Eye (tissue), 1 donor: Measurements from ENCODE around the gene ADGRF5.
"Not testable (repeated sequence)": the region's sequence is repeated elsewhere in the genome, so short reads cannot be mapped to it uniquely, and the experiment has no call there.

ENCODE experiments used
- DNase-seq: peaks from one replicate; pipeline ENCODE4 v3.0.0-alpha.2; 2015

Gene ADGRF5

DNA sequence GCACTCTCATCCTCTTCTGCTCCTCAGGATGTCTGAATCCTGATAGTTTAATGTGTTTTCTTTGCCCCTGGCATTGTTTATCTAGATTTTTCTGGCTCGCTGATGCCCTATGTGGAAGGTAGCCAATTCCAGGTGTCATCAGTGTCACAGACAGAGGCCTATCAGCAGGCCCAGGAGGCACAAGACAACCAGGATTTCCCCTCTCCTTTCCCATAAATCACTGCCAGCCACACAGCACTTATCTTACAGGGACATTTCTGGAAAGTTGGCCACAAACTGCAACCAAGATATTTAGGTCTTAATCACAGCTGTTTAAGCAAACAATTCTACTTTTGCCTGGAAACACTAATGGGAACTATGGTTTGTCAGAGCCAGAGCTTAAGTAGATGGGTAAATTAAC, 28.1 kb downstream of the ADGRF5 start:
- no peak for DNase-seq

DNA sequence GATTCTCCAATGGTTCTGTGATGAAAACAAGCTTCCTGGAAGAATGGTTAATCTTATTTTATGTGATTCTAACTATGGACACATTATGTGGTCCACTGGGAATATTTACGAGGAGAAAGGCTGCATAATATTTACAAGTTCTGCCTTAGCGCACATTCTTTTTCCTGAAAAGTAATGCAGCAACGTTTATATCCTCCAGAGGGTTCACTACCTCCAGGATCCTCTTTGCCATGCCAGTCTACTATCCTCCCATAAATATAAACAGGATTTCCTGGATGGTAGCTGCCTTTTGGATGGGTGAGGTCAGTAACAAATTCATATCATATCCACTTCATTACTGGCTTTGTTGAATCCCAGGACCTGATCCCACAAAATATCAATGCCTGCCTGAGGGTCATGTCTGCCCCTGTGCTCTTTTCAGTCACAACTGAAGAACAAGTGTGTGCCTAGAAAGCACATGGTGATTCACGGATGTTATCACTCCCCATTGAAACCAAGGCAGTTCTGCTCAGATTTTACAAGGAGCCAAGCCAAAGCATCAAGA, 30.4 kb downstream of the ADGRF5 start:
- DNase-seq = no peak

DNA sequence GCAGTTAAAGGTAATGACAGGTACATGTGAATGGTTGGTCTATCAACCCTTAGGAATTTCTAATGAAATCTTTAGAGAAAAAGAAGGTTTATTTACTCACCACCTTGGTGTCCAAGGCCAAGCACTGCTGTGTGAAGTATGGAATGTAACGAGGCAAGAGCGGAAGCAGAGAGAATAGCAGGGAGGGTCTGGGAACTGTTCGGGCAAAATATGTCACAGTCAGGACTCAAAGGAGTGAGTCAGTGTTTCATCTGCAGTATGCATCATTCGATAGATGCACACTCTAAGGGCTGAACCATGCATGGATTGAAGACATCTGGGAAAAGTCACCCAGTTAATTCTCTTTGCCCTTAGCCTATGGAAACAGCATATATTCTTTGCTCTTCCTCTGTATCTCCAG, 33.2 kb downstream of the ADGRF5 start:
- no peak for DNase-seq

DNA sequence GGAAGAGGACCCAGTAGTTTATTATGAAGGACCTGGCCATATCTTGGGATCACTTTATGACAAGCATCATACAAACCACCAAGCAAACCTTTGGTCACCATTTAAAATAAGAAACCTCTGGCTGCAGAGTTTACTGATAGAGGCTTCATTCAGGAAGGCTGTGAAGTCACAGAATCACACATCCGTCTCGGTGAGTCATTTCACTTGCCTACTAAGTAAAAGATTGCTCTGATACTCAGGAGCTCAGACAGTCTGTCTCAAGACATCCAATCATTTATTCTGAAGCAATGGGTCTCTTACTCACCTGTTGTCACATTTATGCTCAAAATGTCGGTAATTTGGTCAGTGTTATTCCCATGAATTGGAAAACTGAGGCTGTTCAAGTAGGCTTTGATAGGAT, 33.7 kb downstream of the ADGRF5 start:
- no peak for DNase-seq

DNA sequence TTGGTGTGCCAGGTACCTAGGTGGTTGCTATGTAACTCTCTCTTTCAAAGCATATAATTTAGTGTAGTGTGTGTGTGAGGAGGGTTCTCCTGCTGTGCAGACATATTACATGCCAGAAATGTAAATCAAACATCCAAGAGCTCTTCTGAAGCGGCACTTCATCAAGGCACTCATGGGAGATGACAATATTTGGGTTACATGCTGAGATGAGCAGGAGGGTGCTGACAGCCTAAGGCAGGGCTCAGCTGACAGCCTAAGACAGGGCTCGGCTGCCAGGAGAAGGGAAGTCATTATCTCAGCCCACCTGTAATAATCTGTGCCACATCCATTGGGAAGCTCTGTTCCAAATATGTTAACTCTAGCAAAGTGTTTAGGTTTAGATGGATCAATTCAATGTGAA, 39.1 kb downstream of the ADGRF5 start:
- DNase-seq = no peak

DNA sequence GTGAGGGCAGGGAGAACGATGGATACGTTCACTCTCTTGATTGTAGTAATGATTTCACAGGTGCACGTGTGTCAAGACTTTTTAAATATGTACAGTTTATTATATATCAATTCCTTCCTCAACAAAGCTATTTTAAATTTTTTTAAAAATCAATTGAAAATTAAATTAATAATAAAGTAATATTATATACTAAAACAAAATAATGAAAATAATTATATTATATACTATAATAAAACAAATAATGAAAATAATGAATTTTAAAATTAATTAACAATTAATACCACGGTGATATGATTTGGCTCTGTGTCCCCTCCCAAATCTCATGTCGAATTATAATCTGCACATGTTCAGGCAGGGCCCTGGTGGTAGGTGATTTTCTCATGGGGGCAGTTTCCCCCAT, 42.7 kb downstream of the ADGRF5 start:
- no peak for DNase-seq

DNA sequence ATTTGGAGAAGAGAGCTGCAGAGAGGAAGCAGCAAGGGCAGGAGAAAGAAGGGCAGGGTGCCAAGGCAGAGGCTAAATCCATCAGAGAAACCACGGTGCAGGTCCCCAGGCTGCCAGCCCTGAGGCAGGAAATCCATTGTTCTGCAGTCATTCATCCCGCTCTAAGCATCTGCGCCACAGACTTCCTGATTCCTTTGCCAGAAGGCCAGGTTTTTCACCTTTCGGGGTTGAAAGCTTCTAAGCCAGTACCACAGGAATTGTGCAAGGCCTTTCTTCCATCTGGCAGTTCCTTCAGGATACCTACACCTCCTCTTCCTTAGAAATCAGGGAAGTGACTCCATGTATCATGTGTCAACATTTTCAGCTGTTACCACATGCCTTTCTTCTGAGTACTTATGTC, 45.6 kb downstream of the ADGRF5 start:
- peak; percentile 6 for DNase-seq

DNA sequence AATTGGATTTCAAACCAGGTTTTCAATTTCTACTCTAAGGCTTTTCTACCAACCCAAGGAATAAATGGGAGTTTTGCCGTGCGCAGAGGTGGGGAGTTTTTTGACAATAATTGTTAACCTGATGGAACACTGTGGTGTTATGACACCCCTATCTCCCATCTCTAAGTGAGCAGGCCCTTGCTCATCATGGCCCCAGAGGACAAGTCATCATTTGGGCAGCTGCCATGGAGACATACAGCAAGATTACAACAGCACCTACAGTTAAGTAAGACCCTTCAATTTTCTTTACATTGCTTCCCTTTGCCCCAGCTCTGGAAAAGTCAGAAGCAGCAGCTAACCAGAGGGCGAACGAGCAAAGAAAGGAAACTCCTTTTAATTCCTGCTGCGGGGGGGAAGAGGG, 54.3 kb downstream of the ADGRF5 start:
- no peak for DNase-seq

DNA sequence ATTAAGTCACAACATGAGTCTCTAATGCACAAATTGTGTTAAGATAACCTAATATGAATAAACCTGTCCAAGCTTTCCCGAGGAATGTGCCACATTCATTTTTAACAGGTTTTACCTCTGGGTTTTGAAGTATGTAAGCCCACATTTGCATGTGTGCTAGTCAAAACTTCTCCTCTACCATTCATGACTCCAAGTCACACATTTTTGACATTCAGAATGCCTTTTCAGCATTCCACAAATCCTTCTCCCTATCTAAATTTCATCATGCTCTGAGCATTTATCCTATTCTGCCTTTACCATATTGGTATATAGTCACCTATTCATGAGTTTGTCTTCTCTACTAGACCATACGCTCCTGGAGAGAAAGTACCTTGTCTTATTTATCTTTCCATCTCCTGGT, 56.5 kb downstream of the ADGRF5 start:
- no peak for DNase-seq

DNA sequence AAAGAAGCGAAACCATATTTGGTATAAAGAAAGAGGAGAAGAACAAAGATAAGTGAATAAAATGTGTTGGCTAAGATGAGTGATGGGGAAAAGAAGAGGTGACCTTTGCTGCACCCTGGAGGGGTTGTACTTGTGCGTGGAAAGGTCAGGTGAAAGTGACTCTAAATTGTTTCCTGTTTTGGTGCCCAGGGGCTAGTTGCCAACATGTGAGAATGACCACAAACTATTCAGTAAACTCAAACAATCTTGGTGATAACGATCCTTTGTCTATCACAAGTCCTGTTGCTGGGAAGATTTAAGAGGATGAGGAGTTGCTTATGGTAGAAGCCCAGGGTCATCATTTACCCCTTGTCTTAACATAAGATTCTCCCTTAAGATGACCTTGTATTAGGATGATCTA, 57.9 kb downstream of the ADGRF5 start:
- DNase-seq = no peak

DNA sequence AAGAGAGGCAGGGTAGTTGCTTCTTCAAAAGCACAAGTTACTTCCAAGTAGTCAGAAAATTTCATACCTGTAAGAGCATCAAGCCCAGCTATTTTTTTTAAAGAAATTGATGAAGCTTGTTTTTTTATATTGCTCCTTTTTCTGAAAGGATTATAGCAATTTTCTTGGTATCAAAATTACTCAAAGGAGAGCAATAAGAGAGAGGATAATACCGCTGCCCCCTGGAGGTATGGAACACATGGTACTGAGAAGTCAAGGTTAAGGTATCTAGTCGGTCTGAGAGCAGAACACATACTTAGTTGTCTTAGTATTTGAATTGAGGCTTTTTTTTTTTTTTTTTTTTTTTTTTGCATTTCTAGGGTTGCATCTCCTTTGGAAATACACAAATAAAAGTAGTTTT, 59.4 kb downstream of the ADGRF5 start:
- DNase-seq = no peak

DNA sequence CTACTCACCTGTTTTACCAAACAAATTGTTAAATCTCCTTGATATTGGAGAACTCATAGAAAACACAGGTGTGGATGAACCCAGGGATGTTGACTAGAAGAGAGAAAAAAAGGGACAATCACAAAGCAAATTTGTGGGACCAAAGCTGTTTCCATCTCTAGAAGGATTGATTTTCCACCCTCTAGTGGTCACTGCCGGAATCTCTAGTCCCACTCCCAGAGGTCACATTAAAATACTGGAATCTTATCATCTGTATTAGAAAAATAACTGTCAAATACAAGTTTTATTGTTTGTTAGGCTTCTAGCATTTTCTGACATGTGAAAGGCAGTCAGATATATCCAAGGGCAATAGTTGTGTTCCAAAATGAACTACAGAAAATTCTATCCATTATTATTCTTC, 65.8 kb downstream of the ADGRF5 start:
- peak; percentile 55 for DNase-seq

DNA sequence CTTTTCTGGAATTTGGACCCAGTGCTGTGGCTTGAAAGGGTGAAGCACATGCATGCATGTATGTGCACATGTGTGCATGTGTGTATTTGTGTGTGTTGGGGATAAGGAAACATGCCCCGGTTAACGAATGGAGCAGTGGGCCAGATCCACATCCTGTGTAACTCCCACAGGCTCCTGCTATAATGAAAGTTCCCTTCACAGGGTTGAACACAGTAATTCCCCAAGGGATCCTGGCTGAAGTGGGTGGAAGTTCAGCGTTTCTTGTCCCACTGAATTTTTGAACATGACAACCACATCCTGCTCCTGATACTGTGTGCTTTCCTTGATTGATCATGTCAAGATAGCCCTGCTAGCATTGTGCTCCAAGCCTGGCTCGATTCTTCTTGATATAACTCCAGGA, 70.2 kb downstream of the ADGRF5 start:
- DNase-seq = not testable (repeated sequence)

DNA sequence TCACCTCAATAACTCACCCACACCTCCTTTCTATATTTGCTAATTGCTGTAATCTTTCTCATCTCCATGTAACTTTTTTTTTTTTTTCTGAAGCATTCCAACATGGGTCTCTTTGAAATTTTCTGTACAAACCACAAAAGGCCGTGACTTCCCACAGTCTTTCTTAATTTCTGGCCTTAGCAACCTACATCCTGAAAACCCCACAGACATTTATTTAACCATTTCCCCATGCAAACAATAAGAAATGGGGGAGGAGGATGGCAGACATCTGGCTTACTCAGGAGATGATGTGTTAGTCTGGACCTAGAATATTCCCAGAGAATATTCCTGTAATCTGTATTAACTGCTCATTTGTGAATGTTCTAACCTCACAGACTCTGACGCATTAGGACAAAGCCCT, 70.9 kb downstream of the ADGRF5 start:
- DNase-seq = no peak

DNA sequence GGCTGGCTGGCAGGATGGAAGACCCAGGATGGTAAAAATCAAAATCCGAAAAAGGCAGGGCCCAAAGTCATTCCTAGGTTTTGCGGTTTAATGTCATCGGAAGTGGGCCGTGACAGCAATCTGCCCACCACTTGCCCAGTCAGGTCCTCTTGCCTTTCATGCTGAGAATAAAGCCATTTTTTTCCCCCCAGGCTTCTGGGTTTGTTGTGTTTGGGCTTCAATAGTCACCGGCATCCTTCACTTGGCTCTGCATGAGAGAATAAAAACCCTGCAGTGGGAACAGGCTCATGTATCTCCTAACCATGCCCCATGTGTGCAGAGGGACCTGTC, 72.4 kb downstream of the ADGRF5 start:
- no peak for DNase-seq

DNA sequence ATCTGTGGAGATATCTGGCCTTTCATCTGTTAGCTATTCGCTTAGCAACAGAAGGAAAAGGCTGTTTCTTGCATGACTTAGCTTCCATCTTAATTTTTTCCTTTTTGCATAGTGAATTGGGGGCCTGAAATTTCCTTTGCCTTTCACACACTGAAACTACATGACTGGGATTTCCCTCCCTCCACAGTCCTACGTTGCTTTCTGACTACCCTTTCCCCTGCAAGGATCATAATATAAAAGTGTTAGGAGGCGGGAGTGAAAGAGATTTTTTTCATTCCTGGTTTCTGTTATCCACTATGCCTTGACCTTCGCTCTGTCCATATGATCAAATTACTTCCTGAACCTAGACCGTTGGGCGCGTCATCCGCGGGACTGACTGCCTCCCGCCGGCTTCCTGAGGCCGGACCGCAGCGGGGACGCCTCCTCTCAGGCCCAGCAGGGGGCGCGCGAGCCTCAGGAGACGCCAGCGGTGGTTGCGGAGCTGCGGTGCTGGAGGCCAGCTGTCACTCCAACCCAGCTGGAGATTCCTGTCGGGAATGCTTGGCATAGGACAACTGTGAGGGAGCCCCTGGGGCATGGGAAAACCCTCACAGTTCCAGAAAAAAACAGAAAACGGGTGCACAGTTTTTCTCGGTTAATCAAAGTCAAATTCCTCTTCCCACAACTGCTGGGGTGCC, 72.9 kb downstream of the ADGRF5 start:
- peak; percentile 92 for DNase-seq

DNA sequence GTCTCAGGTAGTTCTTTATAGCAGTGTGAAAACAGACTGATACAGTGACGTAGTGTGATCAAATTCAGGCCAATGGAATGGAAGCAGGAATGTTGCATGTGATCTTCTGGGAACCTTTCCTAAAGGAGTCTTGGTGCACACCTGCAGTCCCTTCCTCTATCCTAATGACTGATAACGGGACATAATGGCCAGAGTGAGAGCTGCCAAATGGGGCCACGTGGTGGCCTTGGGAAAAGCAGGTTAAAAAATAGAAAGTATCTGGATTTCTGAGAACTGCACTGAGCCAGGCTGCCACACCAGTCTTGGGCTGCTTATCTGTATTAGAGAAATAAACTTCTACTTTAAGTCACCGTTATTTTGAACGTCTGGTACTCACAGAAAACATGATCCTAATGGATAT, 76.6 kb downstream of the ADGRF5 start:
- no peak for DNase-seq

DNA sequence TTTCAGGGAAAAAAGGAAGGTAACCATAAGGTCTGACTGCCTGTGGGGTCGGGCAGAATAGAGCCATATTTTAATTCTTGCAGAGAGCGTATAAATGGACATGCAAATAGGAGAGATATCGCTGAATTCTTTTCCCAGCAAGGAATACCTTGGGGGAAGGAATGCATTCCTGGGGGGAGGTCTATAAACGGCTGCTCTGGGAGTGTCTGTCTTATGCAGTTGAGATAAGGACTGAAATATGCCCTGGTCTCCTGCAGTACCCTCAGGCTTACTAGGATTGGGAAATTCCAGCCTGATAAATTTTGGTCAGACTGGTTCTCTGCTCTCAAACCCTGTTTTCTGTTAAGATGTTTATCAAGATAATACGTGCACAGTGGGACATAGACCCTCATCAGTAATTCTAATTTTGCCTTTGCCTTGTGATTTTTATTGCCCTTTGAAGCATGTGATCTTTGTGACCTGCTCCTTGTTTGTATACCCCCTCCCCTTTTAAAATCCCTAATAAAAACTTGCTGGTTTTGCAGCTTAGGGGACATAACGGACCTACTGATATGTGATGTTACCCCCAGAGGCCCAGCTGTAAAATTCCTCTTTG, 79.4 kb downstream of the ADGRF5 start:
- not testable (repeated sequence) for DNase-seq

DNA sequence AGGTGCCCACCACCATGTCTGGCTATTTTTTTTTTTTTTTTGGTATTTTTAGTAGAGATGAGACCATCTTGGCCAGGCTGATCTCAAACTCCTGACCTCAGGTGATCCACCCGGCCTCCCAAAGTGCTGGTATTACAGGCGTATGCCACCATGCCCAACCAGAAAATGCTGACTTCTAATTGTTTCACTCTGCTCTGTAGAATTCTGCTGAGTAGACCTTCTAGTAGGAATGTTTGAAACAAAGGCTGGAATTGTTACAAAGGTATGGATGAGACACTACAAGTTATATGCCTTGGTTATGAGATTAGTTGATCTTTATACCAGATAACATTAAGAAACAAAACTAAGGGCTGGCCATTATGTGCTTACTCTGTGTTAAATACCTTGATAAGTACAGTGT, 83.7 kb downstream of the ADGRF5 start:
- DNase-seq = no peak

DNA sequence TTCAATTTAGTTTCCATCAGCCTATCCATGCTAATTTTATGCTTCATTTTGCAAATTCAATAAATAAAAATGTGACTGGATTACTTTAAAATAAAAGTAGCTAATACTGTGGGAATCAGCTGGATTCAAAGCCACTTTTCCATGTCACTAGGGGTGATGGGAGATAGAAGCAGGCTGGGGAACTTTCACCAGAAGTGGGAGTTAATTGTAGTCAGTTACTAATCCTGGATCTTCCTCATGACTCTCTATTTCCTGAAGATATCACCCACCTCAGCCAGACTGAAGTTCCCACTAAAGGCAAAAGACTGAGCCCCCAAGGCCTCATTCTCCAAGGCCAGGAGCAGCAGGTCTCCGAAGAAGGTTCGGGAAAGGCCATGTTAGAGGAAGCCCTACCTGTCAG, 86.7 kb downstream of the ADGRF5 start:
- not testable (repeated sequence) for DNase-seq

DNA sequence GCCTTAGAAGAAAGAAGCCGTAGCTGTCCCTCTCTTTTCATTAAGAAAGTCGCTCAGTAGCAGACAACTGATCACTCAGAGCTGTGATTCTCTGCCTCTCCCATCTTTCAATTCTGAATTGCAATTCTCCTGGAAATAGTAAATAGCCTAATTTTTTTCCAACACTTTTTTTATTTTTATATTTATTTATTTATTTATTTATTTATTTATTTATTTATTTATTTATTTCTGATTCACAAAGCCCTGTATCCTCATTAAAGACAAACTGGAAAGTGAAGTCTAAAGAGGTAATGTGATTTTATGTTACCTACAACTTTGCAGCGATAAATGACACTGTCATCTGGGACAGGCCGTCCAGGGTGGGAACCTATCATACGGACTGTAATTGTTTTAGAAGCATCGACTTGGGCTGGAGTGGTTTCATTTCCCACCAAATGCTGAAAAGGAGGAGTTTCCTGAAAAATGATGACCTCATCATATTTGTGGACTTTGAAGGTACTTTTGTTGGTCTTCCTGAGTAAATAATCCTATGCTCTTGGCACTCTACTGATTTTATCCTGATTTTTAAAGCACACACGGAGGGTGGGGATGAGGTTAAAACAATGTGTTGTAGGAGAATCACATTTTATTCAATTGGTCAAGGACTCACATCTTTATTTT, 87.4 kb downstream of the ADGRF5 start:
- DNase-seq = not testable (repeated sequence)

DNA sequence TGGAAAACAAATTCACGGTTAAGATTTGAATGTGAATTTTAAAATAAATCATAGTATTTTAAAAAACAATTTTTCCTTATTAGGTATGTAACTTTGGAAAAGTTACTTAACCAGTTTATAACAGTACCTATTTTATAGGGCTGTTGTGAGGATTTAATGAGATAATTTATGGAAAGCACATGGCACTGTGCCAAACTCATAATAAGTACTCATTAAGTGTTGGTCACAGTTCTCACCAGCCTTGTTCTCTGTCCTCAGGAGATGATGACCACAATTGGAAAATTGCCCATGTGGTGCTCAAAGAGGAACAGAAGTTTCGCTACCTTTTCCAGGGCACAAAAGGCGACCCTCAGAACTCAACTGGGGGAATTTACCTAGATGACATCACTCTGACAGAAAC, 88.9 kb downstream of the ADGRF5 start:
- no peak for DNase-seq

DNA sequence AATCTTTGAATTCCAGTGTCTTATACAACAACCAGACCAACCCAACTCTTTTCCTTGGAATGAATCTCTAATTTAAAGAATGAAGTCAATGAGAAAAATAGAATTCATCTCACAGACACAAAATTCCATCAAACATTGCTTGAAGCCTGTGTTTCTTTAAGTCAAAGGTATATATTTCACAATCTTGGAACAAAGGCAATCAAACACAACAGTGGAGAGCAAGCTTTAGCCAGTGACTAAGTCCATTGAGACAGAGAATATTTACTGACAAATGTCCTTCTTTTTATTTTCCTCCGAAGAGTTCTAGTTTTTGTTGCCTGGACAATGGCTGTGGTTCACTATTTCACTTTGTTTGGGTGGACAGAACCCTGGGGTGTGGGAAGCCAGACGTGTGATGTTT, 92.8 kb downstream of the ADGRF5 start:
- no peak for DNase-seq

DNA sequence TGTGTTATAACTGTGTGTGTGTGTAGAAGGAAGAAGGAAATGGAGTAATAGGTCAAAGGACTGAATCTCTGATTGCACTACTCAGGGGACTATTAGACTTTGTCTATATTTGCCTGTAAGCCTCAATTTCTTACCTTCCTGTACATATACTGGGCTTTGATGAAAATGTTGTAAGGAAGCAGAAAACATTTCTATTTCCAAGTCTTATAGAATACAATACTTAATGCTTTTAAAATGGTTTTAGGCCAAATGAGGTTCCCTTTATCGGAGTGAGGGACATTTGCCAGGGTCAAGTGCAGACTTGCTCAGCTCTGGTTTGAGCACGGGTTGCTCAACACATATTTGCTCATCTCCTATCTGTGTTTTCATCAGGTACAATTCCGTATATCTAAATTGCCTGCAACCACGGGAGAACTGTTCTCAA, 100.3 kb downstream of the ADGRF5 start:
- peak; percentile 1 for DNase-seq
